Measurements from ENCODE around the gene DOCK4. TPM values are rescaled to one million over a fixed set of nuclear protein-coding genes. Genes with fewer than 3 reads are reported as not detected.

DOCK4 gene
- total and polyA plus RNA-seq, 4 donors = 7.2 to 48.9 (median 12.8) TPM

DNA sequence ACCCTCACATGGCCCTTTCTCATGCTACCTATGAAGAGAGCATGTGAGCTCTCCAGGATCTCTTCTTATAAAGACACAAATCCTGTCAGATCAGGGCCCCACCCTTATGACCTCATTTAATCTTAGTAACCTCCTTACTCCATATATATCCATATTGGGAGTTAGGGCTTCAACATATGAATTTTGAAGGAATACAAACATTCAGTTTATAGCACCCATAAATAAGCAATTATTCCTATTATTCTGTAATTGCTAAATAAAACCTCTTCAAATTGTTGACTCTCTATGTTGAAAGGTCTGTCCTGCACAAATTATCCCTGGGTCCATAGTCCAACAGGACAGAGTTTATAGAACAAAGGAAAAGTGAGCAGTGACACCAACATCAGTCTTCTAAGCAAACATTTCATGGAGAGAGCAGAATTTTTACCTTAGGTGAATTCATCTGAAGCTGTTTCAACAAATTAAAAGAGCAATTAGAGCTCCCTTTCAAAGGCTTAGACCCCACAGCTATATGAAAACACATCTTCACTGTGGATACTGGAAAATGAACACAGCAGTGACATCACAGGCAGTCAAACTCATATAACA, 12.2 kb downstream of the DOCK4 start:
- H3K9ac ChIP-seq (ENCODE audit: low read depth in 1 of 2, low read length in 2 of 2) = no peak overlapping the region
- TF ChIP-seq GABPA (IDR thresholded peaks at IDR 0.05 in 1 of 2, conservative IDR thresholded peaks at IDR 0.05 in 1 of 2) = no peak
- TF ChIP-seq, protein P1, sequence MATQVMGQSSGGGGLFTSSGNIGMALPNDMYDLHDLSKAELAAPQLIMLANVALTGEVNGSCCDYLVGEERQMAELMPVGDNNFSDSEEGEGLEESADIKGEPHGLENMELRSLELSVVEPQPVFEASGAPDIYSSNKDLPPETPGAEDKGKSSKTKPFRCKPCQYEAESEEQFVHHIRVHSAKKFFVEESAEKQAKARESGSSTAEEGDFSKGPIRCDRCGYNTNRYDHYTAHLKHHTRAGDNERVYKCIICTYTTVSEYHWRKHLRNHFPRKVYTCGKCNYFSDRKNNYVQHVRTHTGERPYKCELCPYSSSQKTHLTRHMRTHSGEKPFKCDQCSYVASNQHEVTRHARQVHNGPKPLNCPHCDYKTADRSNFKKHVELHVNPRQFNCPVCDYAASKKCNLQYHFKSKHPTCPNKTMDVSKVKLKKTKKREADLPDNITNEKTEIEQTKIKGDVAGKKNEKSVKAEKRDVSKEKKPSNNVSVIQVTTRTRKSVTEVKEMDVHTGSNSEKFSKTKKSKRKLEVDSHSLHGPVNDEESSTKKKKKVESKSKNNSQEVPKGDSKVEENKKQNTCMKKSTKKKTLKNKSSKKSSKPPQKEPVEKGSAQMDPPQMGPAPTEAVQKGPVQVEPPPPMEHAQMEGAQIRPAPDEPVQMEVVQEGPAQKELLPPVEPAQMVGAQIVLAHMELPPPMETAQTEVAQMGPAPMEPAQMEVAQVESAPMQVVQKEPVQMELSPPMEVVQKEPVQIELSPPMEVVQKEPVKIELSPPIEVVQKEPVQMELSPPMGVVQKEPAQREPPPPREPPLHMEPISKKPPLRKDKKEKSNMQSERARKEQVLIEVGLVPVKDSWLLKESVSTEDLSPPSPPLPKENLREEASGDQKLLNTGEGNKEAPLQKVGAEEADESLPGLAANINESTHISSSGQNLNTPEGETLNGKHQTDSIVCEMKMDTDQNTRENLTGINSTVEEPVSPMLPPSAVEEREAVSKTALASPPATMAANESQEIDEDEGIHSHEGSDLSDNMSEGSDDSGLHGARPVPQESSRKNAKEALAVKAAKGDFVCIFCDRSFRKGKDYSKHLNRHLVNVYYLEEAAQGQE (IDR thresholded peaks at IDR 0.05) = no peak
- peak; percentile 52 for TF ChIP-seq NR2F2 (IDR thresholded peaks at IDR 0.05)
- TF ChIP-seq, protein P2, sequence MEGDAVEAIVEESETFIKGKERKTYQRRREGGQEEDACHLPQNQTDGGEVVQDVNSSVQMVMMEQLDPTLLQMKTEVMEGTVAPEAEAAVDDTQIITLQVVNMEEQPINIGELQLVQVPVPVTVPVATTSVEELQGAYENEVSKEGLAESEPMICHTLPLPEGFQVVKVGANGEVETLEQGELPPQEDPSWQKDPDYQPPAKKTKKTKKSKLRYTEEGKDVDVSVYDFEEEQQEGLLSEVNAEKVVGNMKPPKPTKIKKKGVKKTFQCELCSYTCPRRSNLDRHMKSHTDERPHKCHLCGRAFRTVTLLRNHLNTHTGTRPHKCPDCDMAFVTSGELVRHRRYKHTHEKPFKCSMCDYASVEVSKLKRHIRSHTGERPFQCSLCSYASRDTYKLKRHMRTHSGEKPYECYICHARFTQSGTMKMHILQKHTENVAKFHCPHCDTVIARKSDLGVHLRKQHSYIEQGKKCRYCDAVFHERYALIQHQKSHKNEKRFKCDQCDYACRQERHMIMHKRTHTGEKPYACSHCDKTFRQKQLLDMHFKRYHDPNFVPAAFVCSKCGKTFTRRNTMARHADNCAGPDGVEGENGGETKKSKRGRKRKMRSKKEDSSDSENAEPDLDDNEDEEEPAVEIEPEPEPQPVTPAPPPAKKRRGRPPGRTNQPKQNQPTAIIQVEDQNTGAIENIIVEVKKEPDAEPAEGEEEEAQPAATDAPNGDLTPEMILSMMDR (IDR thresholded peaks at IDR 0.05; ENCODE audit: low read depth, low read length, missing input control) = no peak
- peak; percentile 100 for TF ChIP-seq HNF4A (conservative IDR thresholded peaks at IDR 0.05)
- TF ChIP-seq RXRA (IDR thresholded peaks at IDR 0.05) = peak; percentile 90 to 91
- TF ChIP-seq, protein P3, sequence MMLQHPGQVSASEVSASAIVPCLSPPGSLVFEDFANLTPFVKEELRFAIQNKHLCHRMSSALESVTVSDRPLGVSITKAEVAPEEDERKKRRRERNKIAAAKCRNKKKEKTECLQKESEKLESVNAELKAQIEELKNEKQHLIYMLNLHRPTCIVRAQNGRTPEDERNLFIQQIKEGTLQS (IDR thresholded peaks at IDR 0.05) = peak; percentile 34
- TF ChIP-seq RAD21 (IDR thresholded peaks at IDR 0.05) = peak; percentile 68 to 70
- peak; percentile 61 for TF ChIP-seq YY1 (IDR thresholded peaks at IDR 0.05)
- TF ChIP-seq SP1 (IDR thresholded peaks at IDR 0.05) = peak; percentile 94
- TF ChIP-seq HNF4G (IDR thresholded peaks at IDR 0.05) = peak; percentile 94
- TF ChIP-seq TAF1 (conservative IDR thresholded peaks at IDR 0.05) = no peak
- TF ChIP-seq FOXA1 (IDR thresholded peaks at IDR 0.05) = peak; percentile 58
- TF ChIP-seq, protein P4, sequence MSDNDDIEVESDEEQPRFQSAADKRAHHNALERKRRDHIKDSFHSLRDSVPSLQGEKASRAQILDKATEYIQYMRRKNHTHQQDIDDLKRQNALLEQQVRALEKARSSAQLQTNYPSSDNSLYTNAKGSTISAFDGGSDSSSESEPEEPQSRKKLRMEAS (IDR thresholded peaks at IDR 0.05) = peak; percentile 82
- peak; percentile 81 to 94 for TF ChIP-seq JUND (IDR thresholded peaks at IDR 0.05)
- TF ChIP-seq, protein P5, sequence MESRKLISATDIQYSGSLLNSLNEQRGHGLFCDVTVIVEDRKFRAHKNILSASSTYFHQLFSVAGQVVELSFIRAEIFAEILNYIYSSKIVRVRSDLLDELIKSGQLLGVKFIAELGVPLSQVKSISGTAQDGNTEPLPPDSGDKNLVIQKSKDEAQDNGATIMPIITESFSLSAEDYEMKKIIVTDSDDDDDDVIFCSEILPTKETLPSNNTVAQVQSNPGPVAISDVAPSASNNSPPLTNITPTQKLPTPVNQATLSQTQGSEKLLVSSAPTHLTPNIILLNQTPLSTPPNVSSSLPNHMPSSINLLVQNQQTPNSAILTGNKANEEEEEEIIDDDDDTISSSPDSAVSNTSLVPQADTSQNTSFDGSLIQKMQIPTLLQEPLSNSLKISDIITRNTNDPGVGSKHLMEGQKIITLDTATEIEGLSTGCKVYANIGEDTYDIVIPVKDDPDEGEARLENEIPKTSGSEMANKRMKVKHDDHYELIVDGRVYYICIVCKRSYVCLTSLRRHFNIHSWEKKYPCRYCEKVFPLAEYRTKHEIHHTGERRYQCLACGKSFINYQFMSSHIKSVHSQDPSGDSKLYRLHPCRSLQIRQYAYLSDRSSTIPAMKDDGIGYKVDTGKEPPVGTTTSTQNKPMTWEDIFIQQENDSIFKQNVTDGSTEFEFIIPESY (IDR thresholded peaks at IDR 0.05) = peak; percentile 82
- no peak for TF ChIP-seq EGR1 (IDR thresholded peaks at IDR 0.05; ENCODE audit: low read depth in 2 of 2)
- peak; percentile 69 for TF ChIP-seq FOXA2 (IDR thresholded peaks at IDR 0.05)
- peaks cover 0 to 26% (median 9%) of the 10 kb centered on the region in 4 donors for H3K4me1 ChIP-seq (ENCODE audit: control insufficient read depth in 4 of 4, insufficient read depth in 4 of 4, low read length in 3 of 4)
- no peaks in the 10 kb centered on the region for H3K36me3 ChIP-seq (ENCODE audit: control insufficient read depth in 4 of 4, insufficient read depth in 3 of 4, low read depth in 1 of 4, low read length in 3 of 4)
- H3K4me3 ChIP-seq (ENCODE audit: low read depth in 1 of 3, low read length in 3 of 3) = no peak overlapping the region
- H3K9me3 ChIP-seq (ENCODE audit: control insufficient read depth in 4 of 4, low read length in 3 of 4) = no peaks in the 10 kb centered on the region
- H3K27me3 ChIP-seq (ENCODE audit: control insufficient read depth in 4 of 4, insufficient read depth in 4 of 4, low read length in 3 of 4) = no peaks in the 10 kb centered on the region
- peak overlapping the region; percentile 21 to 32 for H3K27ac ChIP-seq (ENCODE audit: low read depth in 1 of 2, low read length in 2 of 2)
- DNase-seq (ENCODE audit: low spot score) = no peak

All from liver (tissue), 9 donors.